HepG2 (cell line): ENCODE data around the gene PAM16. TPM values are rescaled to one million over a fixed set of nuclear protein-coding genes. Genes with fewer than 3 reads are reported as not detected.

Experiments used
- CEBPB ChIP-seq: IDR thresholded peaks from 2 replicates; pipeline ENCODE4 v1.6.1; 2011; ENCODE audit warnings: low read depth, low read length, improper control_type of control experiment, borderline replicate concordance
- CEBPG ChIP-seq: IDR thresholded peaks from 2 replicates; pipeline ENCODE4 v1.6.1; 2016
- EHMT2 ChIP-seq: fragments of 200-600 bp; sonication (generic); IDR thresholded peaks from 2 replicates; pipeline ENCODE4 v1.7.0; 2017; ENCODE audit warnings: antibody characterized with exemption, low read depth, low read length, borderline replicate concordance
- FOXM1 ChIP-seq: sonication (generic); formaldehyde crosslinking; IDR thresholded peaks from 2 replicates; pipeline ENCODE4 v1.5.0; 2020; ENCODE audit warnings: missing genetic modification reagents
- NR2F1 ChIP-seq, 2 experiments: fragments of 450-650 bp in 1 of 2; formaldehyde crosslinking in 1 of 2; IDR thresholded peaks; 2 replicates each; pipeline versions ENCODE4 v1.5.0 to v1.6.1; 2016 to 2020; ENCODE audit warnings: mild to moderate bottlenecking in 1 of 2, missing compliant biosample characterization in 1 of 2, missing genetic modification reagents in 1 of 2, moderate library complexity in 1 of 2
- PLRG1 ChIP-seq: fragments of 450-650 bp; conservative IDR thresholded peaks from 2 replicates; pipeline ENCODE4 v1.6.1; 2016
- PTBP1 ChIP-seq: fragments of 200-400 bp; formaldehyde crosslinking; IDR thresholded peaks from 2 replicates; pipeline ENCODE4 v1.6.1; 2018; ENCODE audit warnings: low read length, low read depth; ENCODE audit not compliant: poor library complexity, severe bottlenecking
- RFX3 ChIP-seq: IDR thresholded peaks from 2 replicates; pipeline ENCODE4 v1.6.1; 2016; ENCODE audit warnings: missing biosample characterization, missing genetic modification reagents
- RXRA ChIP-seq: sonication (generic); formaldehyde crosslinking; IDR thresholded peaks from 2 replicates; pipeline ENCODE4 v1.5.1; 2020; ENCODE audit warnings: missing genetic modification reagents
- SCMH1 ChIP-seq: sonication (generic); formaldehyde crosslinking; IDR thresholded peaks from 2 replicates; pipeline ENCODE4 v1.9.0; 2021; ENCODE audit warnings: missing genetic modification reagents, mild to moderate bottlenecking, borderline replicate concordance
- SMYD3 ChIP-seq: sonication (generic); formaldehyde crosslinking; IDR thresholded peaks from 2 replicates; pipeline ENCODE4 v1.8.1; 2023; ENCODE audit warnings: mild to moderate bottlenecking, missing genetic modification reagents
- SP5 ChIP-seq: IDR thresholded peaks from 2 replicates; pipeline ENCODE4 v1.6.1; 2016; ENCODE audit warnings: low read depth, borderline replicate concordance
- ZMYM2 ChIP-seq: sonication (generic); formaldehyde crosslinking; IDR thresholded peaks from 2 replicates; pipeline ENCODE4 v1.8.0; 2022; ENCODE audit warnings: mild to moderate bottlenecking, missing genetic modification reagents
- ZNF616 ChIP-seq: sonication (generic); formaldehyde crosslinking; IDR thresholded peaks from 2 replicates; pipeline ENCODE4 v1.5.0; 2020; ENCODE audit warnings: low read depth, mild to moderate bottlenecking, missing genetic modification reagents
- ZNF891 ChIP-seq: sonication (generic); formaldehyde crosslinking; IDR thresholded peaks from 2 replicates; pipeline ENCODE4 v1.5.0; 2020; ENCODE audit warnings: mild to moderate bottlenecking, missing genetic modification reagents
- polyA plus RNA-seq, 8 experiments: library from polyadenylated mRNA; depleted of rRNA in 3 of 8; stranded (reverse) in 7 of 8; unstranded in 1 of 8; fragments of >200 nt; fragmentation: Illumina TruSeq in 4 of 8; extraction: Trizol in 4 of 8; gene quantifications; 2 replicates each; pipeline versions ENCODE4 v1.2.1 to v1.2.3, GENCODE V29; 2011 to 2016; ENCODE audit warnings: low read depth in 4 of 8, missing spikeins in 1 of 8, mixed read lengths in 1 of 8; ENCODE audit not compliant: insufficient read depth in 1 of 8
- total RNA-seq, 5 experiments: library from RNA; depleted of rRNA; stranded (reverse); fragments of >200 nt; fragmentation: Illumina TruSeq; extraction: Trizol; gene quantifications; 2 replicates each; pipeline ENCODE4 v1.2.3, GENCODE V29; 2016; ENCODE audit warnings: low read depth in 1 of 5
- TF ChIP-seq, protein P1 (sequence below): sonication (generic); formaldehyde crosslinking; IDR thresholded peaks from 2 replicates; pipeline ENCODE4 v1.4.0; 2020; ENCODE audit warnings: missing genetic modification reagents
- TF ChIP-seq, protein P2 (sequence below): sonication (generic); formaldehyde crosslinking; IDR thresholded peaks from 2 replicates; pipeline ENCODE4 v1.5.0; 2020; ENCODE audit warnings: mild to moderate bottlenecking, missing genetic modification reagents, moderate library complexity
- TF ChIP-seq, protein P3 (sequence below): IDR thresholded peaks from 2 replicates; pipeline ENCODE4 v1.6.1; 2016; ENCODE audit warnings: low read depth, missing genetic modification reagents, missing compliant biosample characterization
- TF ChIP-seq, protein P4 (sequence below): sonication (generic); formaldehyde crosslinking; IDR thresholded peaks from 2 replicates; pipeline ENCODE4 v1.8.1; 2023; ENCODE audit warnings: mild to moderate bottlenecking, missing genetic modification reagents

Gene PAM16
- total and polyA plus RNA-seq, 2 of the 13 experiments (the other 11 are each of a cell fraction or from before 2014, with no cell fraction given), result 51.5 to 51.8 TPM

DNA sequence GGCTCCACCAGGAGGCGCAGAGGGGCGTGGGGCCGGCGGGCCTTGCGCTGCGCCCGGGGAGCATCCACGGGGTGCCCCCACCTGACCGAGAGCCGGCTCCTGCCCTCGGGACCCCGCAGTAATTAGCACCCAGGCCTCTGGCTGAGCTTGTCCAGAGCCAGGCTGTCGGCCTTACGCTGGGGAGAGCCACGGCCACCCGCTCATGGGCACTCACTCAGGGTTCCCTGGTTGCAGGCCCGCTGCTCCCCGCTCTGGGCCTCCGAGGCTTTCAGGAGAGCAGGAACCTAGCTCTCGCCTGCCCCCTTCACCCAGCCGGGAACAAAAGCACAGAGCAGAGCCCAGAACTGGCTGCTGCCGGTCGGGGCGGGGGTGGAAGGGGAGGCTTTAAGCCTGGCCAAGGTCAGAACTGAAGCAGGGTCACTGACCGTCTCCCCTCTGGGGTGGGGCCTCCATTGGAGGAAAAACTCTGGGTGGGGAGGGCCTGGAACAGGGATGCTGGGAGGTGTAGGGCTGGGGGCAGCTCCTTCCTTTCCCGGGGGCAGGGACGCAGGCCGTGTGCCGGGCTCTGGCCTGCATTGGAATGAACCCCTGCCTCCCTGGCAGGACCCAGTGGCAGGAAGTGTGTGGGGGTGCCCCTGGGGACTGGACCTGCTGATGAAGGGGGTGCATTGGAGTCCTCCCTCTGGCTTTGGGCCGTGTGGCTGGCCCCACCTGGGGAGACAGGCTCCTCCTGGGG lies 22.9 kb downstream of the PAM16 start (continued):
- TF ChIP-seq SCMH1 (CRISPR knock-in tag), result no peak
- TF ChIP-seq ZNF616 (CRISPR knock-in tag), result peak; percentile 51; the same call in 1 of the 2 replicates
- TF ChIP-seq SP5 (CRISPR knock-in tag), result peak; percentile 55; the same call in 1 of the 2 replicates
- TF ChIP-seq CEBPB, result no peak
- TF ChIP-seq ZMYM2 (CRISPR knock-in tag), result peak; percentile 70; the same call in 1 of the 2 replicates
- TF ChIP-seq, protein P1, sequence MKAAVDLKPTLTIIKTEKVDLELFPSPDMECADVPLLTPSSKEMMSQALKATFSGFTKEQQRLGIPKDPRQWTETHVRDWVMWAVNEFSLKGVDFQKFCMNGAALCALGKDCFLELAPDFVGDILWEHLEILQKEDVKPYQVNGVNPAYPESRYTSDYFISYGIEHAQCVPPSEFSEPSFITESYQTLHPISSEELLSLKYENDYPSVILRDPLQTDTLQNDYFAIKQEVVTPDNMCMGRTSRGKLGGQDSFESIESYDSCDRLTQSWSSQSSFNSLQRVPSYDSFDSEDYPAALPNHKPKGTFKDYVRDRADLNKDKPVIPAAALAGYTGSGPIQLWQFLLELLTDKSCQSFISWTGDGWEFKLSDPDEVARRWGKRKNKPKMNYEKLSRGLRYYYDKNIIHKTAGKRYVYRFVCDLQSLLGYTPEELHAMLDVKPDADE (CRISPR knock-in tag), result no peak
- TF ChIP-seq, protein P2, sequence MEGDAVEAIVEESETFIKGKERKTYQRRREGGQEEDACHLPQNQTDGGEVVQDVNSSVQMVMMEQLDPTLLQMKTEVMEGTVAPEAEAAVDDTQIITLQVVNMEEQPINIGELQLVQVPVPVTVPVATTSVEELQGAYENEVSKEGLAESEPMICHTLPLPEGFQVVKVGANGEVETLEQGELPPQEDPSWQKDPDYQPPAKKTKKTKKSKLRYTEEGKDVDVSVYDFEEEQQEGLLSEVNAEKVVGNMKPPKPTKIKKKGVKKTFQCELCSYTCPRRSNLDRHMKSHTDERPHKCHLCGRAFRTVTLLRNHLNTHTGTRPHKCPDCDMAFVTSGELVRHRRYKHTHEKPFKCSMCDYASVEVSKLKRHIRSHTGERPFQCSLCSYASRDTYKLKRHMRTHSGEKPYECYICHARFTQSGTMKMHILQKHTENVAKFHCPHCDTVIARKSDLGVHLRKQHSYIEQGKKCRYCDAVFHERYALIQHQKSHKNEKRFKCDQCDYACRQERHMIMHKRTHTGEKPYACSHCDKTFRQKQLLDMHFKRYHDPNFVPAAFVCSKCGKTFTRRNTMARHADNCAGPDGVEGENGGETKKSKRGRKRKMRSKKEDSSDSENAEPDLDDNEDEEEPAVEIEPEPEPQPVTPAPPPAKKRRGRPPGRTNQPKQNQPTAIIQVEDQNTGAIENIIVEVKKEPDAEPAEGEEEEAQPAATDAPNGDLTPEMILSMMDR (CRISPR knock-in tag), result peak; percentile 91
- TF ChIP-seq SMYD3, result no peak
- no peak for TF ChIP-seq EHMT2
- peak; percentile 93 for TF ChIP-seq RXRA (CRISPR knock-in tag)
- TF ChIP-seq PLRG1, result no peak
- TF ChIP-seq, protein P3, sequence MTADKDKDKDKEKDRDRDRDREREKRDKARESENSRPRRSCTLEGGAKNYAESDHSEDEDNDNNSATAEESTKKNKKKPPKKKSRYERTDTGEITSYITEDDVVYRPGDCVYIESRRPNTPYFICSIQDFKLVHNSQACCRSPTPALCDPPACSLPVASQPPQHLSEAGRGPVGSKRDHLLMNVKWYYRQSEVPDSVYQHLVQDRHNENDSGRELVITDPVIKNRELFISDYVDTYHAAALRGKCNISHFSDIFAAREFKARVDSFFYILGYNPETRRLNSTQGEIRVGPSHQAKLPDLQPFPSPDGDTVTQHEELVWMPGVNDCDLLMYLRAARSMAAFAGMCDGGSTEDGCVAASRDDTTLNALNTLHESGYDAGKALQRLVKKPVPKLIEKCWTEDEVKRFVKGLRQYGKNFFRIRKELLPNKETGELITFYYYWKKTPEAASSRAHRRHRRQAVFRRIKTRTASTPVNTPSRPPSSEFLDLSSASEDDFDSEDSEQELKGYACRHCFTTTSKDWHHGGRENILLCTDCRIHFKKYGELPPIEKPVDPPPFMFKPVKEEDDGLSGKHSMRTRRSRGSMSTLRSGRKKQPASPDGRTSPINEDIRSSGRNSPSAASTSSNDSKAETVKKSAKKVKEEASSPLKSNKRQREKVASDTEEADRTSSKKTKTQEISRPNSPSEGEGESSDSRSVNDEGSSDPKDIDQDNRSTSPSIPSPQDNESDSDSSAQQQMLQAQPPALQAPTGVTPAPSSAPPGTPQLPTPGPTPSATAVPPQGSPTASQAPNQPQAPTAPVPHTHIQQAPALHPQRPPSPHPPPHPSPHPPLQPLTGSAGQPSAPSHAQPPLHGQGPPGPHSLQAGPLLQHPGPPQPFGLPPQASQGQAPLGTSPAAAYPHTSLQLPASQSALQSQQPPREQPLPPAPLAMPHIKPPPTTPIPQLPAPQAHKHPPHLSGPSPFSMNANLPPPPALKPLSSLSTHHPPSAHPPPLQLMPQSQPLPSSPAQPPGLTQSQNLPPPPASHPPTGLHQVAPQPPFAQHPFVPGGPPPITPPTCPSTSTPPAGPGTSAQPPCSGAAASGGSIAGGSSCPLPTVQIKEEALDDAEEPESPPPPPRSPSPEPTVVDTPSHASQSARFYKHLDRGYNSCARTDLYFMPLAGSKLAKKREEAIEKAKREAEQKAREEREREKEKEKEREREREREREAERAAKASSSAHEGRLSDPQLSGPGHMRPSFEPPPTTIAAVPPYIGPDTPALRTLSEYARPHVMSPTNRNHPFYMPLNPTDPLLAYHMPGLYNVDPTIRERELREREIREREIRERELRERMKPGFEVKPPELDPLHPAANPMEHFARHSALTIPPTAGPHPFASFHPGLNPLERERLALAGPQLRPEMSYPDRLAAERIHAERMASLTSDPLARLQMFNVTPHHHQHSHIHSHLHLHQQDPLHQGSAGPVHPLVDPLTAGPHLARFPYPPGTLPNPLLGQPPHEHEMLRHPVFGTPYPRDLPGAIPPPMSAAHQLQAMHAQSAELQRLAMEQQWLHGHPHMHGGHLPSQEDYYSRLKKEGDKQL (CRISPR knock-in tag), result no peak; the same call in 1 of the 2 replicates
- TF ChIP-seq ZNF891 (CRISPR knock-in tag), result no peak
- no peak for TF ChIP-seq FOXM1 (CRISPR knock-in tag)
- TF ChIP-seq, protein P4, sequence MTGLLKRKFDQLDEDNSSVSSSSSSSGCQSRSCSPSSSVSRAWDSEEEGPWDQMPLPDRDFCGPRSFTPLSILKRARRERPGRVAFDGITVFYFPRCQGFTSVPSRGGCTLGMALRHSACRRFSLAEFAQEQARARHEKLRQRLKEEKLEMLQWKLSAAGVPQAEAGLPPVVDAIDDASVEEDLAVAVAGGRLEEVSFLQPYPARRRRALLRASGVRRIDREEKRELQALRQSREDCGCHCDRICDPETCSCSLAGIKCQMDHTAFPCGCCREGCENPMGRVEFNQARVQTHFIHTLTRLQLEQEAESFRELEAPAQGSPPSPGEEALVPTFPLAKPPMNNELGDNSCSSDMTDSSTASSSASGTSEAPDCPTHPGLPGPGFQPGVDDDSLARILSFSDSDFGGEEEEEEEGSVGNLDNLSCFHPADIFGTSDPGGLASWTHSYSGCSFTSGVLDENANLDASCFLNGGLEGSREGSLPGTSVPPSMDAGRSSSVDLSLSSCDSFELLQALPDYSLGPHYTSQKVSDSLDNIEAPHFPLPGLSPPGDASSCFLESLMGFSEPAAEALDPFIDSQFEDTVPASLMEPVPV, result peak; percentile 39; the same call in 1 of the 2 replicates
- peak; percentile 43 for TF ChIP-seq CEBPG (CRISPR knock-in tag)
- no peak for TF ChIP-seq RFX3 (CRISPR knock-in tag)
- TF ChIP-seq PTBP1, result peak; percentile 92
- TF ChIP-seq NR2F1 (CRISPR knock-in tag; IDR thresholded peaks at IDR 0.05), result peak in 1 of 2 experiments; percentile 56; a peak in 1 of 4 replicates
